PFSK-1 (cell line): ENCODE results near the gene NCL.

Experiments used
- SIN3A ChIP-seq: IDR thresholded peaks from 2 replicates; pipeline ENCODE4 v1.6.1; 2012; ENCODE audit warnings: mild to moderate bottlenecking, low read length, moderate library complexity, borderline replicate concordance; ENCODE audit not compliant: insufficient read depth
- TAF1 ChIP-seq: IDR thresholded peaks from 2 replicates; pipeline ENCODE4 v1.6.1; 2012; ENCODE audit warnings: low read length, control low read depth, borderline replicate concordance; ENCODE audit not compliant: insufficient read depth
- TF ChIP-seq, protein P1 (sequence below), 2 experiments: IDR thresholded peaks; 2 replicates each; pipeline versions ENCODE4 v1.6.1 to v1.8.0; 2011 to 2012; ENCODE audit warnings: low read depth in 2 of 2, low read length in 2 of 2, control low read depth in 1 of 2, inconsistent platforms in 1 of 2, mild to moderate bottlenecking in 1 of 2, moderate library complexity in 1 of 2; ENCODE audit not compliant: insufficient read depth in 1 of 2

DNA sequence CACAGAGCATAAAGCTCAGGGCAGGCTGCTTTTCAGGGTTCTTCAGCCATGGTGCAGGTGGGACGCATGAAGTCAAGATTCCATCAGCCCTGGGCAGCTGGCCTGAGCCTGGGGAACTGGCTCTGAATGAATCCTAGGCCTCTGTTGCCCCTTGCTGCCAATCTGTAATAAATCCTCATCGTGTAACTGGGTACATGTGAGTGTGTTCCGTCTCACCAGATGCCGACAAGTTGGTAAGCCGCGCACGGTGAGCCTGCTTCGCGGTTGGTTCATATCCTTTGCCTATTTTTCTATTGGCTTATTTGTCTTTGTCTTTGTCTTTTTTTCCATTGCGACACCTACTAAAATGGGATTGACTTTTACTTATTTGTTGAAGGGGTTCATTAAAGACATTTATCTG, 41.1 kb downstream of the NCL start:
- TF ChIP-seq TAF1 = no peak
- TF ChIP-seq SIN3A = no peak
- TF ChIP-seq, protein P1, sequence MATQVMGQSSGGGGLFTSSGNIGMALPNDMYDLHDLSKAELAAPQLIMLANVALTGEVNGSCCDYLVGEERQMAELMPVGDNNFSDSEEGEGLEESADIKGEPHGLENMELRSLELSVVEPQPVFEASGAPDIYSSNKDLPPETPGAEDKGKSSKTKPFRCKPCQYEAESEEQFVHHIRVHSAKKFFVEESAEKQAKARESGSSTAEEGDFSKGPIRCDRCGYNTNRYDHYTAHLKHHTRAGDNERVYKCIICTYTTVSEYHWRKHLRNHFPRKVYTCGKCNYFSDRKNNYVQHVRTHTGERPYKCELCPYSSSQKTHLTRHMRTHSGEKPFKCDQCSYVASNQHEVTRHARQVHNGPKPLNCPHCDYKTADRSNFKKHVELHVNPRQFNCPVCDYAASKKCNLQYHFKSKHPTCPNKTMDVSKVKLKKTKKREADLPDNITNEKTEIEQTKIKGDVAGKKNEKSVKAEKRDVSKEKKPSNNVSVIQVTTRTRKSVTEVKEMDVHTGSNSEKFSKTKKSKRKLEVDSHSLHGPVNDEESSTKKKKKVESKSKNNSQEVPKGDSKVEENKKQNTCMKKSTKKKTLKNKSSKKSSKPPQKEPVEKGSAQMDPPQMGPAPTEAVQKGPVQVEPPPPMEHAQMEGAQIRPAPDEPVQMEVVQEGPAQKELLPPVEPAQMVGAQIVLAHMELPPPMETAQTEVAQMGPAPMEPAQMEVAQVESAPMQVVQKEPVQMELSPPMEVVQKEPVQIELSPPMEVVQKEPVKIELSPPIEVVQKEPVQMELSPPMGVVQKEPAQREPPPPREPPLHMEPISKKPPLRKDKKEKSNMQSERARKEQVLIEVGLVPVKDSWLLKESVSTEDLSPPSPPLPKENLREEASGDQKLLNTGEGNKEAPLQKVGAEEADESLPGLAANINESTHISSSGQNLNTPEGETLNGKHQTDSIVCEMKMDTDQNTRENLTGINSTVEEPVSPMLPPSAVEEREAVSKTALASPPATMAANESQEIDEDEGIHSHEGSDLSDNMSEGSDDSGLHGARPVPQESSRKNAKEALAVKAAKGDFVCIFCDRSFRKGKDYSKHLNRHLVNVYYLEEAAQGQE (IDR thresholded peaks at IDR 0.05; ENCODE audit: insufficient read depth in 1 of 2, low read depth in 2 of 2, low read length in 2 of 2) = no peak
